Right atrium auricular region (tissue), 2 donors: ENCODE results near the gene LRMDA. TPM values are rescaled to one million over a fixed set of nuclear protein-coding genes. Genes with fewer than 3 reads are reported as not detected.

Experiments
- DNase-seq: peaks from one replicate; pipeline ENCODE4 v3.0.0-alpha.2; 2019; ENCODE audit warnings: low spot score
- H3K27ac ChIP-seq, 2 donors: fragments of 200-600 bp; sonication (generic); 1 replicate in 1 of 2; 2 replicates in 1 of 2; pipeline ENCODE4 v1.5.1; 2016 to 2019
- H3K27me3 ChIP-seq, 2 donors: fragments of 200-600 bp; sonication (generic); one replicate each; pipeline versions ENCODE4 v1.5.1 to v1.6.0; 2017 to 2019
- H3K36me3 ChIP-seq: fragments of 200-600 bp; sonication (generic); one replicate; pipeline ENCODE4 v1.5.1; 2016
- H3K4me1 ChIP-seq, 2 donors: fragments of 200-600 bp; sonication (generic); one replicate each; pipeline versions ENCODE4 v1.5.1 to v1.6.0; 2017 to 2019
- H3K4me3 ChIP-seq, 2 donors: fragments of 200-600 bp; sonication (generic); 1 replicate in 1 of 2; 2 replicates in 1 of 2; pipeline ENCODE4 v1.5.1; 2017 to 2019; ENCODE audit warnings: mild to moderate bottlenecking in 1 of 2, moderate library complexity in 1 of 2
- H3K9me3 ChIP-seq, 2 donors: fragments of 200-600 bp; sonication (generic); one replicate each; pipeline ENCODE4 v1.5.1; 2019
- total RNA-seq, 2 donors: library from RNA; depleted of rRNA; stranded (reverse); fragments of >200 nt; gene quantifications; one replicate each; pipeline ENCODE4 v1.1.0, GENCODE V29; 2016
- TF ChIP-seq, protein P1 (sequence below), 2 donors: fragments of 200-600 bp; sonication (generic); IDR thresholded peaks; one replicate each; pipeline ENCODE4 v1.5.1; 2019; ENCODE audit warnings: antibody characterized with exemption in 2 of 2

The LRMDA gene
- total RNA-seq, 2 donors from 2014 or later: 6.1 to 19.1 TPM

DNA sequence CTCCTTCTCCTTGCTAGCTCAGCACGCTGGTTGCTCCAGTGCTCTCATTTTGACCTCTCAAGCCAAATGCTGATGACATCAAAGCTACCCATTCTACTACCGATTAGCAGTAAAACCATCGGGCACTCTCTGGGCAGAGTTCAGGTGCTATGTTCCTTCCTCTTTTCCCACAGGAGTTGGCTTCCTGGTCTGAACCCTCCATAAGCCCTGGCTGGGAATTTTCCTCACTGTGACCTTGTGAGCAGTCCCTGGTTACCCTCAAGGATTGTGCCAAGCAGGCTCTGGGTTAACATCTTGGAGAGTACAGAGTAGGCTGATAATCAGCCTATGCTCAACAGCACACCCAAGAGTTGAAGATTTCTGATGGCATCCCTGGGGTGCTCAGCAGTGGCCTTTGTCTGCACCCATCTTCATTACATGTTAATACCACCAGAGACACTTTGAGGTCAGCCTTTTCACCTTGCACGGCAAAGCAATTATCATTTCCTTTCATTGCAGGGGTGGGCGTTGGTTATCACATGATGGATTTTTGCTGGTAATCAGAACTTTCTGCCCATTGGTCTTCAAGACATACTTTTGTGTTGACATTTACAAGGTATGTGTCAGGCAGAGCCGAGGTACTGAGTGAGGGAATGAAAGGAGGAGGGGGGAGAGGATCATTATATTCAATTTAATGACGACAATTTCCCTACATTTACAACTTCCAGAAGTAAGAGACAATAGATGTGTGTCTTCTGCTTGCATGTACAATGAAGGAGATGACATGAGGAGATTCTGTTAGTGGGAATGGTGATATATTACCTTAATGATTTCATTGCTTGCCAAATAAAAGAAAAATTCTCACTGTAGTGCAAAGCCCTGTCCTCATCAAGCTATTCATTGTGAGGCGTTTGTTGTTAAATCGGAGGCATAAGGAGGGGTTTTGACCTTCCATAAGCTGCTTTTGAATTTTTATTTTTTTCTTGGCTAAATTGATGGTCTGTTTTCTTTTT lies 452.0 kb downstream of the LRMDA start:
- Histone ChIP-seq H3K9me3 (no peaks in the 10 kb centered on the region), H3K27me3 (no peaks in the 10 kb centered on the region), H3K36me3 (no peaks in the 10 kb centered on the region), H3K4me3 (no peak overlapping the region), H3K4me1 (no peaks in the 10 kb centered on the region), H3K27ac (no peak overlapping the region)
- no peak for DNase-seq
- TF ChIP-seq, protein P1, sequence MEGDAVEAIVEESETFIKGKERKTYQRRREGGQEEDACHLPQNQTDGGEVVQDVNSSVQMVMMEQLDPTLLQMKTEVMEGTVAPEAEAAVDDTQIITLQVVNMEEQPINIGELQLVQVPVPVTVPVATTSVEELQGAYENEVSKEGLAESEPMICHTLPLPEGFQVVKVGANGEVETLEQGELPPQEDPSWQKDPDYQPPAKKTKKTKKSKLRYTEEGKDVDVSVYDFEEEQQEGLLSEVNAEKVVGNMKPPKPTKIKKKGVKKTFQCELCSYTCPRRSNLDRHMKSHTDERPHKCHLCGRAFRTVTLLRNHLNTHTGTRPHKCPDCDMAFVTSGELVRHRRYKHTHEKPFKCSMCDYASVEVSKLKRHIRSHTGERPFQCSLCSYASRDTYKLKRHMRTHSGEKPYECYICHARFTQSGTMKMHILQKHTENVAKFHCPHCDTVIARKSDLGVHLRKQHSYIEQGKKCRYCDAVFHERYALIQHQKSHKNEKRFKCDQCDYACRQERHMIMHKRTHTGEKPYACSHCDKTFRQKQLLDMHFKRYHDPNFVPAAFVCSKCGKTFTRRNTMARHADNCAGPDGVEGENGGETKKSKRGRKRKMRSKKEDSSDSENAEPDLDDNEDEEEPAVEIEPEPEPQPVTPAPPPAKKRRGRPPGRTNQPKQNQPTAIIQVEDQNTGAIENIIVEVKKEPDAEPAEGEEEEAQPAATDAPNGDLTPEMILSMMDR (IDR thresholded peaks at IDR 0.05): no peak

- Histone ChIP-seq H3K4me3 (no peak overlapping the region), H3K27me3 (no peaks in the 10 kb centered on the region), H3K9me3 (no peaks in the 10 kb centered on the region), H3K4me1 (no peaks in the 10 kb centered on the region), H3K36me3 (no peaks in the 10 kb centered on the region), H3K27ac (no peak overlapping the region)
- no peak for DNase-seq
- TF ChIP-seq, protein P1 (IDR thresholded peaks at IDR 0.05): no peak
These were observed 453.4 kb downstream of the LRMDA start for GRCh38 chr10:75884808-75885207.

DNA sequence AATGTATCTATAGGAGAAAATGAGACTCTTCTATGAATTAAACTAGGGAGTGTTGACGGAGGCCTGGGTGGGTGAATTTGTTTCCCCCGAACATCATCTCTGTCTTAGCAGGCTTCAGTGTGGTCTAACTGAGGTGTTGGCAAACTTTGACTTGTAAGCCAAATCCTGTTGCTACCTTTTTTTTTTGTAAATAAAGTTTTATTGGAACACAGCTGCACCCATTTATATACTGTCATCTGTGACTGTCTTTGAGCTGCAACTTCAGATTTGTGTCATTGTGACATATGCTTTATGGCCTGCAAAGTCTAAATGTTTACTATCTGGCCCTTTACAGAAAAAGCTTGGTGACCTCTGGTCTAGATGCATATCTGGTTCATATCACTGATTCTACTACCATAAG lies 455.9 kb downstream of the LRMDA start:
- no peaks in the 10 kb centered on the region for H3K4me1 ChIP-seq
- no peak overlapping the region for H3K4me3 ChIP-seq
- no peak overlapping the region for H3K27ac ChIP-seq
- H3K27me3 ChIP-seq: no peaks in the 10 kb centered on the region
- TF ChIP-seq, protein P1 (IDR thresholded peaks at IDR 0.05): no peak
- H3K36me3 ChIP-seq: no peaks in the 10 kb centered on the region
- no peak for DNase-seq
- no peaks in the 10 kb centered on the region for H3K9me3 ChIP-seq

GRCh38 chr10:75887992-75888680 lies 456.7 kb downstream of the LRMDA start:
- Histone ChIP-seq H3K9me3 (no peaks in the 10 kb centered on the region), H3K36me3 (no peaks in the 10 kb centered on the region), H3K27ac (no peak overlapping the region), H3K27me3 (no peaks in the 10 kb centered on the region), H3K4me3 (no peak overlapping the region), H3K4me1 (no peaks in the 10 kb centered on the region)
- no peak for DNase-seq
- TF ChIP-seq, protein P1 (IDR thresholded peaks at IDR 0.05): no peak

GRCh38 chr10:75889051-75889450 lies 457.6 kb downstream of the LRMDA start:
- TF ChIP-seq, protein P1 (IDR thresholded peaks at IDR 0.05): no peak
- Histone ChIP-seq H3K4me3 (no peak overlapping the region), H3K27ac (no peak overlapping the region), H3K36me3 (no peaks in the 10 kb centered on the region), H3K27me3 (no peaks in the 10 kb centered on the region), H3K9me3 (no peaks in the 10 kb centered on the region), H3K4me1 (no peaks in the 10 kb centered on the region)
- DNase-seq: no peak
